Mucosa of gallbladder (tissue), 1 donor: ENCODE data around the gene LRRC40. TPM values are rescaled to one million over a fixed set of nuclear protein-coding genes. Genes with fewer than 3 reads are reported as not detected.

ENCODE experiments used
- DNase-seq: peaks from one replicate; pipeline ENCODE4 v3.0.0-alpha.2; 2020; ENCODE audit warnings: low spot score
- total RNA-seq: library from RNA; stranded (reverse); gene quantifications from one replicate; pipeline ENCODE4 v1.2.1, GENCODE V29; 2021
- donor health status: DM: no; HTN: no; CAD: no.

LRRC40 gene
- total RNA-seq, 1 donor from 2014 or later = 7.7 TPM

GRCh38 chr1:70115315-70115714 is 90.1 kb downstream of the LRRC40 start:
- DNase-seq = no peak

- no peak for DNase-seq
Measured at GRCh38 chr1:70112838-70113237, 92.5 kb downstream of the LRRC40 start.

- DNase-seq = no peak
Measured at GRCh38 chr1:70109241-70109640, 96.1 kb downstream of the LRRC40 start.

DNA sequence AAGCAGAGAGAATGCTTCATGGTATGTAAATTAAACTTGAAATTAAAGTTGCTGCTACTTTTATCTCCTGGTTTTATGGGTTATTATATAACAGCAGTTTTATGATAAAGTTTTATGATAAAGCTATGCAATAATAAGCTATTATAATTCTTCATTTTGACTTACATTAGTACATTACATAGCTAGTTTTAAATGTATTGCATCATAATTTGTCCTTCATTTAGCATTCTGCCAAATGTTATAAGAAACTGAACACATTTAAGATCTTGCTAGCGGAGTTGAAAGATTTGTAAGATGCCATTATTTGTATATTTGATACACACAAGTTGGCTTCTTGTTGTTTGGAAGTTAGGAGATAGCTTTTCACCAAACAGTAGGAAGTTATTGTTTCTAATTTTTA is 101.6 kb downstream of the LRRC40 start:
- no peak for DNase-seq

- DNase-seq = no peak
Measured at GRCh38 chr1:70101774-70102173, 103.6 kb downstream of the LRRC40 start.

- DNase-seq = no peak
Measured at GRCh38 chr1:70101231-70101630, 104.1 kb downstream of the LRRC40 start.

Other genes with a start within 250 kb of the LRRC40 start
- gene SRSF11, start 15.8 kb upstream of the LRRC40 start, total RNA-seq = 127 TPM
- gene ANKRD13C, start 149.1 kb upstream of the LRRC40 start, total RNA-seq = 19.8 TPM
- gene CTH, start 205.7 kb upstream of the LRRC40 start, total RNA-seq = 7.2 TPM